HG02759 (cell line): Measurements from ENCODE around the gene ASXL1.
"Not testable (repeated sequence)": the region's sequence is repeated elsewhere in the genome, so short reads cannot be mapped to it uniquely, and the experiment has no call there.

Experiments used
- ATAC-seq: cut with Tn5 transposase; IDR thresholded peaks from one replicate; pipeline ENCODE4 v1.9.1; 2021; ENCODE audit warnings: mild to moderate bottlenecking, moderate library complexity; ENCODE audit not compliant: unreplicated experiment

The ASXL1 gene

GRCh38 chr20:32400476-32400875 lies 42.3 kb downstream of the ASXL1 start:
- no peak for ATAC-seq

GRCh38 chr20:32404017-32404416 lies 45.9 kb downstream of the ASXL1 start:
- no peak for ATAC-seq

- ATAC-seq: no peak
These were observed 48.6 kb downstream of the ASXL1 start for GRCh38 chr20:32406701-32407100.

GRCh38 chr20:32407131-32407750 lies 49.1 kb downstream of the ASXL1 start:
- ATAC-seq: not testable (repeated sequence)

- no peak for ATAC-seq
These were observed 54.0 kb downstream of the ASXL1 start for GRCh38 chr20:32411955-32412706.

- no peak for ATAC-seq
These were observed 57.4 kb downstream of the ASXL1 start for GRCh38 chr20:32415494-32415893.

- ATAC-seq: no peak
These were observed 58.1 kb downstream of the ASXL1 start for GRCh38 chr20:32416206-32416605.

- no peak for ATAC-seq
These were observed 60.2 kb downstream of the ASXL1 start for GRCh38 chr20:32418376-32418775.

GRCh38 chr20:32421290-32421689 lies 63.2 kb downstream of the ASXL1 start:
- ATAC-seq: no peak

- ATAC-seq: no peak
These were observed 69.9 kb downstream of the ASXL1 start for GRCh38 chr20:32427996-32428395.

GRCh38 chr20:32429343-32429742 lies 71.2 kb downstream of the ASXL1 start:
- ATAC-seq: no peak

GRCh38 chr20:32429745-32430360 lies 71.7 kb downstream of the ASXL1 start:
- no peak for ATAC-seq

GRCh38 chr20:32431457-32431856 lies 73.3 kb downstream of the ASXL1 start:
- ATAC-seq: no peak

- ATAC-seq: no peak
These were observed 74.1 kb downstream of the ASXL1 start for GRCh38 chr20:32432277-32432676.

- ATAC-seq: no peak
These were observed 75.3 kb downstream of the ASXL1 start for GRCh38 chr20:32433311-32434021.

GRCh38 chr20:32434434-32434833 lies 76.3 kb downstream of the ASXL1 start:
- ATAC-seq: no peak

- no peak for ATAC-seq
These were observed 77.4 kb downstream of the ASXL1 start for GRCh38 chr20:32435449-32436107.

- no peak for ATAC-seq
These were observed 78.2 kb downstream of the ASXL1 start for GRCh38 chr20:32436142-32436861.

GRCh38 chr20:32436968-32437367 lies 78.8 kb downstream of the ASXL1 start:
- ATAC-seq: no peak

GRCh38 chr20:32437391-32438074 lies 79.4 kb downstream of the ASXL1 start:
- ATAC-seq: no peak
